ENCODE measurements around the gene ABCB10. TPM values are rescaled to one million over a fixed set of nuclear protein-coding genes. Genes with fewer than 3 reads are reported as not detected.

The ABCB10 gene
- total RNA-seq, 1 donor from 2014 or later: 14.5 TPM

GRCh38 chr1:229557200-229557850, 1.2 kb downstream of the ABCB10 start:
- TF ChIP-seq, protein P1, sequence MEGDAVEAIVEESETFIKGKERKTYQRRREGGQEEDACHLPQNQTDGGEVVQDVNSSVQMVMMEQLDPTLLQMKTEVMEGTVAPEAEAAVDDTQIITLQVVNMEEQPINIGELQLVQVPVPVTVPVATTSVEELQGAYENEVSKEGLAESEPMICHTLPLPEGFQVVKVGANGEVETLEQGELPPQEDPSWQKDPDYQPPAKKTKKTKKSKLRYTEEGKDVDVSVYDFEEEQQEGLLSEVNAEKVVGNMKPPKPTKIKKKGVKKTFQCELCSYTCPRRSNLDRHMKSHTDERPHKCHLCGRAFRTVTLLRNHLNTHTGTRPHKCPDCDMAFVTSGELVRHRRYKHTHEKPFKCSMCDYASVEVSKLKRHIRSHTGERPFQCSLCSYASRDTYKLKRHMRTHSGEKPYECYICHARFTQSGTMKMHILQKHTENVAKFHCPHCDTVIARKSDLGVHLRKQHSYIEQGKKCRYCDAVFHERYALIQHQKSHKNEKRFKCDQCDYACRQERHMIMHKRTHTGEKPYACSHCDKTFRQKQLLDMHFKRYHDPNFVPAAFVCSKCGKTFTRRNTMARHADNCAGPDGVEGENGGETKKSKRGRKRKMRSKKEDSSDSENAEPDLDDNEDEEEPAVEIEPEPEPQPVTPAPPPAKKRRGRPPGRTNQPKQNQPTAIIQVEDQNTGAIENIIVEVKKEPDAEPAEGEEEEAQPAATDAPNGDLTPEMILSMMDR (IDR thresholded peaks at IDR 0.05): no peak
- no peaks in the 10 kb centered on the region for H3K27me3 Mint-ChIP-seq
- ChIA-PET POLR2A (interaction anchor here (1.0 to 3.6 kb wide), 3 partner anchors 42 to 68 kb away, joined by 3 to 46 read pairs (median 15); partner anchors contain the start of genes NUP133, TAF5L and URB2), CTCF (interaction anchor here (0.6 to 1.9 kb wide), 3 partner anchors 22 to 610 kb away, joined by 3 to 7 read pairs (median 3); no protein-coding TSS in a partner anchor)
- intact Hi-C loops (cut with micrococcal nuclease): loop anchor here (5.0 kb wide), 2 partner anchors 510 to 755 kb away; partner anchors contain the start of gene GALNT2
- H3K4me1 Mint-ChIP-seq: peaks cover 33% of the 10 kb centered on the region
- peak overlapping the region; percentile 78 for H3K27ac Mint-ChIP-seq
- DNase-seq: no peak
- H3K9me3 Mint-ChIP-seq: no peaks in the 10 kb centered on the region
- peaks cover 9% of the 10 kb centered on the region for H3K36me3 Mint-ChIP-seq (ENCODE audit: low read depth)
- peak overlapping the region; percentile 84 for H3K4me3 Mint-ChIP-seq
- no peak for ATAC-seq (ENCODE audit: low read depth)

GRCh38 chr1:229554886-229555621, 3.5 kb downstream of the ABCB10 start:
- H3K27ac Mint-ChIP-seq: no peak overlapping the region
- DNase-seq: no peak
- intact Hi-C loops (cut with micrococcal nuclease): loop anchor here (5.0 kb wide), 2 partner anchors 512 to 757 kb away; partner anchors contain the start of gene GALNT2

DNA sequence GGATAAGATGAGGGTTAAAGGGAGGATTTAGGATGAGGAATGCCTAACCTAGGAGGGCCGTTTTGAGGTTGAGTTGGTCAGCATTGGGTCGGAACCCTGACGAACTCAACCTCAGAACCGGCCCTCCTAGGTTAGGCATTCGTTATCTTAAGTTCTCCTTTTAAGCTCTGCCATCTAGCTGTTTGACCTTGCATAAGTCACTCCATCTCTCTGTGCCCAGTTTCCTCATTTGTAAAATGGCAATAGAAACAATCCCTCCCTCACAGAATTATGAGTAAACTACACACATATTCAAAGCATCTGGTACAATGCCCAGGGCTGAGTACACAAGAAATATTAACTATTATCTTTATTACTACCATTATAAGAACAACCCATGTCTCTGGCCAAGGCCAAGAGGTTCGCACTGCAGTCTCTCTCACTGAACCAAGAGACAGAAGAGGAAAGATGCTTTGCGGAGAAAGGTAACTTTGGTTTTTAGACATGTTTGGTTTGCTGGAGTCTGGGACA, 4.8 kb downstream of the ABCB10 start:
- H3K4me3 Mint-ChIP-seq: no peak overlapping the region
- H3K27me3 Mint-ChIP-seq: no peaks in the 10 kb centered on the region
- intact Hi-C loops (cut with micrococcal nuclease): no loop called here
- H3K9me3 Mint-ChIP-seq: no peaks in the 10 kb centered on the region
- POLR2A ChIA-PET: interaction anchor here (0.5 to 0.6 kb wide), 2 partner anchors 40 to 77 kb away, joined by 4 read pairs; no protein-coding TSS in a partner anchor
- no peak overlapping the region for H3K27ac Mint-ChIP-seq
- TF ChIP-seq, protein P1 (IDR thresholded peaks at IDR 0.05): no peak
- CTCF ChIA-PET: no interaction called here
- peaks cover 25% of the 10 kb centered on the region for H3K4me1 Mint-ChIP-seq
- peaks cover 17% of the 10 kb centered on the region for H3K36me3 Mint-ChIP-seq (ENCODE audit: low read depth)
- no peak for ATAC-seq (ENCODE audit: low read depth)
- no peak for DNase-seq

More at GRCh38 chr1:229554886-229555621, 3.5 kb downstream of the ABCB10 start:
- no peak for ATAC-seq (ENCODE audit: low read depth)
- Mint-ChIP-seq H3K27me3 (no peaks in the 10 kb centered on the region), H3K4me3 (no peak overlapping the region), H3K9me3 (no peaks in the 10 kb centered on the region), H3K4me1 (peaks cover 33% of the 10 kb centered on the region), H3K36me3 (ENCODE audit: low read depth) (peaks cover 9% of the 10 kb centered on the region)
- POLR2A ChIA-PET: no interaction called here
- TF ChIP-seq, protein P1 (IDR thresholded peaks at IDR 0.05): no peak
- CTCF ChIA-PET: interaction anchor here (1.8 kb wide), 1 partner anchor 20 kb away, joined by 3 read pairs; no protein-coding TSS in a partner anchor

DNA sequence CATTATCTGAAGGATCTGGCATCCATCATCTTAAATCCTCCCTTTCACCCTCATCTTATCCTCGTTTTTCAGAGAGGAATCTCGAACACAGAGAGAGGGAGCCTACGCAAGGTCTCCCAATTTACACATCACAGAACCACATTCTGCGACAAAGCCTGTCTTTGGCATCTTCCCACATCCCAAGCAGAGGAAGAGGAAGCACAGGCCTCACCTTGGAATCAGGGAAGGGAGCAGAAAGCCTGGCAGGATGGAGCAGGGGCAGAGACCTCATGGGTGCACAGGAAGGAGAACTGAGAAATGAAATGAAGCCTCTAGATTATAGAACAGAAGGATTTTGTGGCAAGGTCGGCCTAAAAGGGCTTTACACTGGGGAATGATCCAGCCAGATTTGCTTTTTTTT, 5.8 kb downstream of the ABCB10 start:
- TF ChIP-seq, protein P1 (IDR thresholded peaks at IDR 0.05): no peak
- Mint-ChIP-seq H3K4me3 (no peak overlapping the region), H3K36me3 (ENCODE audit: low read depth) (peaks cover 24% of the 10 kb centered on the region), H3K9me3 (no peaks in the 10 kb centered on the region), H3K4me1 (peaks cover 24% of the 10 kb centered on the region), H3K27me3 (no peaks in the 10 kb centered on the region), H3K27ac (peak overlapping the region; percentile 20)
- POLR2A ChIA-PET: interaction anchor here (0.6 kb wide), 1 partner anchor 41 kb away, joined by 4 read pairs; no protein-coding TSS in a partner anchor
- DNase-seq: no peak
- intact Hi-C loops (cut with micrococcal nuclease): no loop called here
- no peak for ATAC-seq (ENCODE audit: low read depth)
- CTCF ChIA-PET: no interaction called here
